Keratinocyte (primary cell): Measurements from ENCODE around the gene MEGF8.

ENCODE experiments used
- EZH2 ChIP-seq: IDR thresholded peaks from one replicate; pipeline ENCODE4 v1.6.1; 2012; ENCODE audit warnings: inconsistent platforms, mild to moderate bottlenecking, low read length, moderate library complexity
- TF ChIP-seq, protein P1 (sequence below), 3 experiments: IDR thresholded peaks in 1 of 3; conservative IDR thresholded peaks in 1 of 3; optimal IDR thresholded peaks in 1 of 3; 2 replicates in 2 of 3; 3 replicates in 1 of 3; pipeline versions ENCODE3 to v1.5.1; 2011; ENCODE audit warnings: low read length in 3 of 3, mild to moderate bottlenecking in 3 of 3, moderate library complexity in 2 of 3, control low read depth in 1 of 3, inconsistent platforms in 1 of 3; ENCODE audit not compliant: insufficient read depth in 2 of 3; ENCODE audit errors: extremely low read depth in 1 of 3

DNA sequence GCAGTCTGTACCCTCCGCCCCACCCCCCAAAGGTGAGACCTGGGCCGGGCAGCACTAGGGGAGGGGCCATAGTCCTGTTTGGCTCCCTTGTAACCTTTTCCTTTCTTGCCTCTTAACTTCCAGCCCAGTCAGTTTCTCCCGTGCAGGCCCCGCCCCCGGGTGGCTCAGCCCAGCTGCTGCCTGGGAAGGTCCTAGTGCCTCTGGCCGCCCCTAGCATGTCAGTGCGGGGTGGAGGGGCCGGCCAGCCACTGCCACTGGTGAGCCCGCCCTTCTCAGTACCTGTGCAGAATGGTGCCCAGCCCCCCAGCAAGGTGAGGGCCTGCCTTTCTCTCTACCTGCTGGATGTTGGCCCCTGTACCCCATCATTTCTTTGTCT is 34.0 kb upstream of the MEGF8 start:
- TF ChIP-seq, protein P1, sequence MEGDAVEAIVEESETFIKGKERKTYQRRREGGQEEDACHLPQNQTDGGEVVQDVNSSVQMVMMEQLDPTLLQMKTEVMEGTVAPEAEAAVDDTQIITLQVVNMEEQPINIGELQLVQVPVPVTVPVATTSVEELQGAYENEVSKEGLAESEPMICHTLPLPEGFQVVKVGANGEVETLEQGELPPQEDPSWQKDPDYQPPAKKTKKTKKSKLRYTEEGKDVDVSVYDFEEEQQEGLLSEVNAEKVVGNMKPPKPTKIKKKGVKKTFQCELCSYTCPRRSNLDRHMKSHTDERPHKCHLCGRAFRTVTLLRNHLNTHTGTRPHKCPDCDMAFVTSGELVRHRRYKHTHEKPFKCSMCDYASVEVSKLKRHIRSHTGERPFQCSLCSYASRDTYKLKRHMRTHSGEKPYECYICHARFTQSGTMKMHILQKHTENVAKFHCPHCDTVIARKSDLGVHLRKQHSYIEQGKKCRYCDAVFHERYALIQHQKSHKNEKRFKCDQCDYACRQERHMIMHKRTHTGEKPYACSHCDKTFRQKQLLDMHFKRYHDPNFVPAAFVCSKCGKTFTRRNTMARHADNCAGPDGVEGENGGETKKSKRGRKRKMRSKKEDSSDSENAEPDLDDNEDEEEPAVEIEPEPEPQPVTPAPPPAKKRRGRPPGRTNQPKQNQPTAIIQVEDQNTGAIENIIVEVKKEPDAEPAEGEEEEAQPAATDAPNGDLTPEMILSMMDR (optimal IDR thresholded peaks at IDR 0.05 in 1 of 3, IDR thresholded peaks at IDR 0.05 in 1 of 3, conservative IDR thresholded peaks at IDR 0.05 in 1 of 3; ENCODE audit: extremely low read depth in 1 of 3, insufficient read depth in 2 of 3, low read length in 3 of 3) = no peak
- TF ChIP-seq EZH2 = no peak
